ENCODE measurements around the gene SMIM10.

SMIM10 gene

DNA sequence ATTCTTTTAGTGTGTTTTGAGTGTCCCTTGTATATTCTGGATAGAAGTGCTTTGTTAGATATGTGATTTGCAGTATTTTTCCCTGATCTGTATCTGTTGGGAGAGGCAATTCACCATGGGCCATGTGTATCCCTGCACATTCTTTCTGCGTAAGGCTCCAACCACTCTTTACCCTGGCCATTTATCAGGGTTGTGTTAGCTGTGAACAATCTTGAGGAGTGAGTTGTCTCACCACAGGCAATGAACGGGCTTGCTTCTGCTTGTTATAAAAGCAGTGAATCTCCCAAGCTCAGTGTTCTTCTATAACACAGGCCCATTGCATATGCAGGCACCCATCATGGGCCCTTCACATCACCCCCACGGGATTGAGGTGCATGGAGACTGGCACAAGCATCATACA lies 18.9 kb upstream of the SMIM10 start:
- DNase-seq (ENCODE audit: low spot score), result no peak
- TF ChIP-seq, protein P1, sequence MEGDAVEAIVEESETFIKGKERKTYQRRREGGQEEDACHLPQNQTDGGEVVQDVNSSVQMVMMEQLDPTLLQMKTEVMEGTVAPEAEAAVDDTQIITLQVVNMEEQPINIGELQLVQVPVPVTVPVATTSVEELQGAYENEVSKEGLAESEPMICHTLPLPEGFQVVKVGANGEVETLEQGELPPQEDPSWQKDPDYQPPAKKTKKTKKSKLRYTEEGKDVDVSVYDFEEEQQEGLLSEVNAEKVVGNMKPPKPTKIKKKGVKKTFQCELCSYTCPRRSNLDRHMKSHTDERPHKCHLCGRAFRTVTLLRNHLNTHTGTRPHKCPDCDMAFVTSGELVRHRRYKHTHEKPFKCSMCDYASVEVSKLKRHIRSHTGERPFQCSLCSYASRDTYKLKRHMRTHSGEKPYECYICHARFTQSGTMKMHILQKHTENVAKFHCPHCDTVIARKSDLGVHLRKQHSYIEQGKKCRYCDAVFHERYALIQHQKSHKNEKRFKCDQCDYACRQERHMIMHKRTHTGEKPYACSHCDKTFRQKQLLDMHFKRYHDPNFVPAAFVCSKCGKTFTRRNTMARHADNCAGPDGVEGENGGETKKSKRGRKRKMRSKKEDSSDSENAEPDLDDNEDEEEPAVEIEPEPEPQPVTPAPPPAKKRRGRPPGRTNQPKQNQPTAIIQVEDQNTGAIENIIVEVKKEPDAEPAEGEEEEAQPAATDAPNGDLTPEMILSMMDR (IDR thresholded peaks at IDR 0.05; ENCODE audit: extremely low read depth, missing control alignments), result no peak

DNA sequence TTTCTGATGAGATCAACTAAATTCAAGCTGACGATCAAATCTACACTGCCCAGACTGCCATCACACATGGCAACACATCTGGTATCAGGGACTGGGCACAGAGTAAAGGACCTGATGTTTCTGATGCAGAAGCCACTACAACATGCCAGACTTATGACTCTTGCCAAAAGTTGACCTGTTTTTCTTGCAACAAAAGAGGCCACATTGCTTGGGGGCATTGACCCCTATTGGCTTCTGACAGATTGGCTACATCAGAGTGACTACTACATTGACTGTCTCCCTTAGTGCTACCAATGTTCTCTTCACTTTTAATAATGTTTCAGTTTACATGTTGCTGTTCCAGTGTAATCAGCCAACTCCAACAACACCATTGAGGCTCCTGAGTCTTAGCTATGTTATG lies 15.3 kb upstream of the SMIM10 start:
- no peak for DNase-seq (ENCODE audit: low spot score)
- TF ChIP-seq, protein P1 (IDR thresholded peaks at IDR 0.05; ENCODE audit: extremely low read depth, missing control alignments), result no peak

DNA sequence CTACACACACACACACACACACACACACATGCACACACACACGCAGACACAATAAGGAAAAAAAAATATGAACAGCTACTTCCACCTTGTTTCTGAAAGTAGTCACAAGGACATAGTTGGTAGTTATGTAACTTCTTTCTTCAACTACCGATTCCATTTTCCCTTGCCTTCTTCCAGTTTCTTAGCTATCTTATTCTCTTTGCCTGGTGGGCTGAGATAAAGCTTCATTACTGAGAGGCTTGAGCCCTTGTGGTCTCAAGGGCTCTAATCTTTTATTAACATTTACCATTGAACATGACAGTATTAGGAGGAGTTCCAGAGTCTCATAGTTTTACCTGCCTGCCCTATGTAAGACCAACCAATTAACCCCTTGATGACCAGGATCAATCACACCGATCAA lies 8.9 kb upstream of the SMIM10 start:
- no peak for DNase-seq (ENCODE audit: low spot score)
- TF ChIP-seq, protein P1 (IDR thresholded peaks at IDR 0.05; ENCODE audit: extremely low read depth, missing control alignments), result no peak

DNA sequence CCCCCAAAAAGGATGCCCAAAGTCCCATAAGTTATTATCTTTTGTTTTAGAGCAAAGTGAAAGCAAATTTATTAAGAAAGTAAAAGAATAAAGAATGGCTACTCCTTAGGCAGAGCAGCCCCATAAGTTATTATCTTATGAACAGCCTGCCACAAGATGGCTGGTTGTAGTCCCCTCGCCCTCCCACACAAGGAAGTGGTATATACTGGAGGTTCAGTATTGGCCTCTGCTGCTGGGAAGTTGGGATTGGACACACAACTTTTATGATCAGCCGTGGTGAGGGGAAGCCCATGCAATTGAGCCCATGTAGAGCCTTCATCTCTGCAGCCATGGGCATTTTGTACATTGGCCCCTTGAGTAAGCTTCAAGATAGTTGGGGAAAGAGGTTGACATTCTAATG lies 8.0 kb upstream of the SMIM10 start:
- no peak for DNase-seq (ENCODE audit: low spot score)
- TF ChIP-seq, protein P1 (IDR thresholded peaks at IDR 0.05; ENCODE audit: extremely low read depth, missing control alignments), result no peak

DNA sequence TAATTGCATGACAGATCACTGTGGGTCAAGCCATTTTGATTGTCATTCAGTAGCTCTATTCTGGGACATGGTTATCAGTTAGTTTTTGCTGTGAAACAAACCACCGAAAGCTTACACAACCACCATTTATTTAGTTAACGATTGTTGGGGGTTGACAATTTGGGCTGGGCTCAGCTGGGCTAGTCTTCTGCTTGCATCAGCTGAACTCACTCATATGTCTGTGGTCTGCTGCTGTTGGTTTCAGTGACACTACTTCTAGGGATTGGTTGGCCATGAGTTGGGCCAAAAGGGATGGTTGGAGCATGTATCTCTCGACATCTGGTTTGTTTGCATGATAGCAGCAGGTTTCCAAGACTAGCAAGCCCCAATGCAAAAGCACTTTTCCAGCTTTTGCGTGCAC lies 5.3 kb upstream of the SMIM10 start:
- TF ChIP-seq, protein P1 (IDR thresholded peaks at IDR 0.05; ENCODE audit: extremely low read depth, missing control alignments), result no peak
- no peak for DNase-seq (ENCODE audit: low spot score)

DNA sequence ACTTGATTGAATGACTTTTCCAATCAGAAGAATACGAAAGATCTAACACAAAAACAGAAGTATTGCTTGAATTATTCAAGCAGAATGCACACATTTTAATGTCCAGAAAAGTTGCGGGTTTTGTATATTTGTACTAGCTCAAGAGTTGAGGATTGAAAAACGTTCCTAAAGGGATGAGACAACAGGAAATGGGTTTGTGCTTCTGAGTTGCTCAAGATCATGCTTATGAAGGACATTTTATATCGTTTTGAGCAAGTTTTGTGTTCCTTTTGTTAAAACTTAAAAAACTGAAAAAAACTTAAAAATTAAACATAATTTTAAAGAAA lies 353 bp upstream of the SMIM10 start:
- DNase-seq (ENCODE audit: low spot score), result no peak
- TF ChIP-seq, protein P1 (IDR thresholded peaks at IDR 0.05; ENCODE audit: extremely low read depth, missing control alignments), result no peak

DNA sequence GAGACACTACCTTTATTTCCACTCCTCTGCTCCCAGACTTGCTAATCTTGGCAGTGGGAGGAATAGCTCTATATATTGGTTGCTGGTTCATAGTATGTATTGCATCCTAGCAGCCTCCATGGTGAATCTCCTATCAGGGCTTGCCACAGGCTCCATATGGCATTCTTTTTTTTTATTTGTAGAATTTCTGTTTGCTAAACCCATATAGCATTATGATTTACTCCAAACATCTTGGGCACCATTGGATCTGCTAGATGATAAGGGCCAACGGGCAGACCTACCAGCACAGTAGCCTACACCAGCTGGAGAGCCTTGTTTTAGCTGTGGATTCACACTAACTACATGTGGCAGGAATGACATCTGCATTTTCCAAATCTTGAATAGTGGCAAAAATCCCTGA lies 6.9 kb downstream of the SMIM10 start:
- TF ChIP-seq, protein P1 (IDR thresholded peaks at IDR 0.05; ENCODE audit: extremely low read depth, missing control alignments), result no peak
- no peak for DNase-seq (ENCODE audit: low spot score)

Data from GM20000 (cell line).